MM.1S (cell line): Measurements from ENCODE around the gene ABCC1.

Experiments used
- DNase-seq: peaks from one replicate; pipeline ENCODE4 v3.0.0-alpha.2; 2015
- H2AFZ ChIP-seq: fragments of 300-600 bp; sonication (generic); 2 replicates; pipeline ENCODE4 v1.6.0; 2016; ENCODE audit warnings: antibody characterized with exemption, low read length
- H3F3A ChIP-seq: fragments of 300-600 bp; sonication (generic); 2 replicates; pipeline ENCODE4 v1.6.1; 2016; ENCODE audit warnings: mild to moderate bottlenecking, antibody characterized with exemption, low read length, moderate library complexity, mixed read lengths; ENCODE audit not compliant: insufficient read depth
- H3K27ac ChIP-seq: fragments of 300-600 bp; sonication (generic); 2 replicates; pipeline ENCODE4 v1.5.1; 2016; ENCODE audit warnings: mild to moderate bottlenecking, low read length
- H3K27me3 ChIP-seq: fragments of 300-600 bp; sonication (generic); replicated peaks from 2 replicates; pipeline ENCODE4 v1.6.0; 2016; ENCODE audit warnings: low read length; ENCODE audit not compliant: insufficient read depth
- H3K36me3 ChIP-seq: fragments of 300-600 bp; sonication (generic); replicated peaks from 2 replicates; pipeline ENCODE4 v1.6.1; 2016; ENCODE audit warnings: mild to moderate bottlenecking, low read length, mixed read lengths; ENCODE audit not compliant: insufficient read depth
- H3K4me1 ChIP-seq: fragments of 300-600 bp; sonication (generic); 2 replicates; pipeline ENCODE4 v1.6.1; 2016; ENCODE audit warnings: low read length, mixed read lengths
- H3K4me2 ChIP-seq: fragments of 300-600 bp; sonication (generic); 2 replicates; pipeline ENCODE4 v1.6.0; 2016; ENCODE audit warnings: low read depth, low read length
- H3K4me3 ChIP-seq: fragments of 300-600 bp; sonication (generic); 2 replicates; pipeline ENCODE4 v1.5.1; 2016; ENCODE audit warnings: low read length, mixed read lengths
- H3K79me2 ChIP-seq: fragments of 300-600 bp; sonication (generic); 2 replicates; pipeline ENCODE4 v1.6.1; 2016; ENCODE audit warnings: mixed run types, low read length, mixed read lengths
- H3K9ac ChIP-seq: fragments of 300-600 bp; sonication (generic); 2 replicates; pipeline ENCODE4 v1.6.1; 2016; ENCODE audit warnings: low read length, mixed read lengths
- H3K9me2 ChIP-seq: fragments of 300-600 bp; sonication (generic); replicated peaks from 2 replicates; pipeline ENCODE4 v1.6.1; 2016; ENCODE audit warnings: mild to moderate bottlenecking, low read length, mixed read lengths; ENCODE audit not compliant: insufficient read depth
- H3K9me3 ChIP-seq: fragments of 300-600 bp; sonication (generic); replicated peaks from 2 replicates; pipeline ENCODE4 v1.6.1; 2016; ENCODE audit warnings: mild to moderate bottlenecking, low read length, mixed read lengths; ENCODE audit not compliant: insufficient read depth
- H4K20me1 ChIP-seq: fragments of 300-600 bp; sonication (generic); 2 replicates; pipeline ENCODE4 v1.6.1; 2016; ENCODE audit warnings: mild to moderate bottlenecking, low read length, moderate library complexity, mixed read lengths; ENCODE audit not compliant: insufficient read depth
- CTCF ChIP-seq: fragments of 300-600 bp; sonication (generic); IDR thresholded peaks from 2 replicates; pipeline ENCODE4 v1.5.1; 2016; ENCODE audit warnings: antibody characterized with exemption, low read length, mixed read lengths
- EZH2 ChIP-seq: fragments of 300-600 bp; sonication (generic); optimal IDR thresholded peaks from 2 replicates; pipeline ENCODE3; 2017; ENCODE audit warnings: low read depth, mild to moderate bottlenecking, antibody characterized with exemption, low read length, mixed read lengths
- EZH2phosphoT487 ChIP-seq: fragments of 300-600 bp; sonication (generic); IDR thresholded peaks from 2 replicates; pipeline ENCODE4 v1.6.1; 2018; ENCODE audit warnings: antibody characterized with exemption, low read length

The ABCC1 gene

DNA sequence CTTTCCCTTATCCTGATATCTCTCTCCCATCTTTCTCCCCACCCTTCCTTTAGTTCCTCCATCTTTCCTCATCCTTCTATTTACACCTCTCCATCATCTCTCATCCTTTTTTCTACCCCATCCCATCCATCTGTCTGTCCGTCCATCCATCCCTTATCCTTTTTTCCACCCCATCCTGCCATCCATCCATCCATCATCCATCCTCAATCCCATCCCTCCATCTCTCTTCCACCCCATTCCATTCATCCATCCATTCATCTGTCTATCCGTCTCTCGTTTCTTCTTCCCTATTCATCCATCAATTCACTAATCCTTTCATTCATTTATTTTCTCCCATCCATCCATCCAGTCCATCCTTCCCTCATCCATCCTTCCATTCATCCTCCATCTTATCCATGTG is 205.8 kb downstream of the ABCC1 start:
- Histone ChIP-seq H3K4me3 (no peak overlapping the region), H3F3A (no peaks in the 10 kb centered on the region), H3K27ac (no peak overlapping the region), H2AFZ (no peak overlapping the region), H3K36me3 (no peaks in the 10 kb centered on the region), H3K4me1 (no peaks in the 10 kb centered on the region), H3K4me2 (no peak overlapping the region), H3K79me2 (no peaks in the 10 kb centered on the region), H4K20me1 (no peaks in the 10 kb centered on the region), H3K9ac (no peak overlapping the region), H3K27me3 (no peaks in the 10 kb centered on the region), H3K9me2 (no peaks in the 10 kb centered on the region), H3K9me3 (no peaks in the 10 kb centered on the region)
- DNase-seq, result no peak
- TF ChIP-seq EZH2 (no peak), CTCF (no peak), EZH2phosphoT487 (no peak)

- H3K36me3 ChIP-seq, result no peaks in the 10 kb centered on the region
Observed at GRCh38 chr16:16157166-16157565, 207.8 kb downstream of the ABCC1 start.

GRCh38 chr16:16158082-16158658 is 208.8 kb downstream of the ABCC1 start:
- Histone ChIP-seq H3K9me3 (no peaks in the 10 kb centered on the region), H3K9ac (no peak overlapping the region), H3F3A (no peaks in the 10 kb centered on the region), H4K20me1 (no peaks in the 10 kb centered on the region), H3K36me3 (no peaks in the 10 kb centered on the region), H3K4me1 (no peaks in the 10 kb centered on the region), H3K9me2 (no peaks in the 10 kb centered on the region), H3K27me3 (no peaks in the 10 kb centered on the region), H3K4me2 (no peak overlapping the region), H3K27ac (no peak overlapping the region), H3K79me2 (no peaks in the 10 kb centered on the region), H2AFZ (no peak overlapping the region), H3K4me3 (no peak overlapping the region)
- TF ChIP-seq CTCF (no peak), EZH2phosphoT487 (no peak), EZH2 (no peak)
- no peak for DNase-seq

More at GRCh38 chr16:16157166-16157565, 207.8 kb downstream of the ABCC1 start:
- no peak overlapping the region for H3K27ac ChIP-seq
- H3K4me3 ChIP-seq, result no peak overlapping the region
- no peaks in the 10 kb centered on the region for H3K9me3 ChIP-seq
- no peaks in the 10 kb centered on the region for H3K79me2 ChIP-seq
- TF ChIP-seq CTCF (no peak), EZH2 (no peak), EZH2phosphoT487 (no peak)
- no peak for DNase-seq
- H3K4me1 ChIP-seq, result no peaks in the 10 kb centered on the region
- no peak overlapping the region for H3K4me2 ChIP-seq
- no peaks in the 10 kb centered on the region for H3F3A ChIP-seq
- no peaks in the 10 kb centered on the region for H3K9me2 ChIP-seq
- H3K9ac ChIP-seq, result no peak overlapping the region
- H3K27me3 ChIP-seq, result no peaks in the 10 kb centered on the region
- H2AFZ ChIP-seq, result no peak overlapping the region
- H4K20me1 ChIP-seq, result no peaks in the 10 kb centered on the region
